ENCODE data around the gene DISP3.

- no peak for TF ChIP-seq CTCF (IDR thresholded peaks at IDR 0.05)
- no peak for TF ChIP-seq ZFX (IDR thresholded peaks at IDR 0.05; ENCODE audit: borderline replicate concordance)
Measured at GRCh38 chr1:11443961-11444658, 34.8 kb upstream of the DISP3 start.

Measured in 22Rv1 (cell line).